Glutamatergic neuron (in vitro differentiated cells): ENCODE measurements around the gene TEKT5. TPM values are rescaled to one million over a fixed set of nuclear protein-coding genes. Genes with fewer than 3 reads are reported as not detected.

ENCODE experiments used
- DNase-seq: peaks from one replicate; pipeline ENCODE4 v3.0.0; 2022
- H3K27ac Mint-ChIP-seq: one replicate; pipeline ENCODE4 v1.8.0; 2020; ENCODE audit warnings: mild to moderate bottlenecking, mixed read lengths, inconsistent platforms; ENCODE audit not compliant: unreplicated experiment
- H3K27me3 Mint-ChIP-seq: one replicate; pipeline ENCODE4 v1.8.0; 2020; ENCODE audit warnings: mild to moderate bottlenecking, moderate library complexity, mixed read lengths, inconsistent platforms; ENCODE audit not compliant: unreplicated experiment
- H3K36me3 Mint-ChIP-seq: one replicate; pipeline ENCODE4 v1.8.0; 2020; ENCODE audit warnings: mild to moderate bottlenecking, mixed read lengths, inconsistent platforms; ENCODE audit not compliant: unreplicated experiment
- H3K4me1 Mint-ChIP-seq: one replicate; pipeline ENCODE4 v1.8.0; 2020; ENCODE audit warnings: mild to moderate bottlenecking, low read depth, mixed read lengths, inconsistent platforms; ENCODE audit not compliant: unreplicated experiment
- H3K4me3 Mint-ChIP-seq: one replicate; pipeline ENCODE4 v1.8.0; 2020; ENCODE audit warnings: mild to moderate bottlenecking, mixed read lengths, inconsistent platforms; ENCODE audit not compliant: unreplicated experiment
- H3K9me3 Mint-ChIP-seq: one replicate; pipeline ENCODE4 v1.8.0; 2020; ENCODE audit warnings: mild to moderate bottlenecking, moderate library complexity, mixed read lengths, inconsistent platforms; ENCODE audit not compliant: unreplicated experiment
- CTCF ChIP-seq: fragments of 200-600 bp; sonication (generic); IDR thresholded peaks from one replicate; pipeline ENCODE4 v1.5.0; 2021; ENCODE audit not compliant: partially characterized antibody, unreplicated experiment
- total RNA-seq: library from RNA; stranded (reverse); fragmentation: NEBNext Ultra II Directional; extraction: Animal tissue kit (Norgen Biotek cat#: 25700); gene quantifications from one replicate; pipeline ENCODE4 v1.2.1, GENCODE V29; 2021; ENCODE audit not compliant: unreplicated experiment

Gene TEKT5
- total RNA-seq, 1 donor from 2014 or later = not detected

DNA sequence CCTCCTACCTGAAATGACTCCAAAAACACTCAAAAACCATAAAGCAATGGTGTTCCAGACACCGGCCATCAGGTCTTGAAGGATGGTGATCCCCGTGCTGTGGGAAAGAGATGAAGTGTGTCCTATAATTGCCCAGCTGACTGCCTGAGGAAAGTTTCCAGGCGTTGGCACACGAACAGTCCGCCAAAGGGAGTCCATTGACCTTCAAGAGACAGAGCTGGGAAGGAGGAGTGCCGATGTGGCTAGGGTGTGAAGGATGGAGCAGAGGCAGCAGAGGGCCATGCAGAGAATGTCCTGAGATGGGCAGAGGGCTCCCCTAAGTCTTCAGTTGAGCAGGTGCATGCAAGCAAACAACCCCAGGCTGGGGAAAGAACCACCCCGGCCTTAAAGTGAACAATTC, 37.1 kb upstream of the TEKT5 start:
- H3K4me3 Mint-ChIP-seq = no peak overlapping the region
- no peak for DNase-seq
- H3K27ac Mint-ChIP-seq = no peak overlapping the region
- H3K4me1 Mint-ChIP-seq = no peaks in the 10 kb centered on the region
- H3K36me3 Mint-ChIP-seq = no peaks in the 10 kb centered on the region
- TF ChIP-seq CTCF = no peak
- no peaks in the 10 kb centered on the region for H3K27me3 Mint-ChIP-seq
- peaks cover 4% of the 10 kb centered on the region for H3K9me3 Mint-ChIP-seq

- DNase-seq = no peak
Observed at GRCh38 chr16:10729104-10730048, 34.6 kb upstream of the TEKT5 start.

DNA sequence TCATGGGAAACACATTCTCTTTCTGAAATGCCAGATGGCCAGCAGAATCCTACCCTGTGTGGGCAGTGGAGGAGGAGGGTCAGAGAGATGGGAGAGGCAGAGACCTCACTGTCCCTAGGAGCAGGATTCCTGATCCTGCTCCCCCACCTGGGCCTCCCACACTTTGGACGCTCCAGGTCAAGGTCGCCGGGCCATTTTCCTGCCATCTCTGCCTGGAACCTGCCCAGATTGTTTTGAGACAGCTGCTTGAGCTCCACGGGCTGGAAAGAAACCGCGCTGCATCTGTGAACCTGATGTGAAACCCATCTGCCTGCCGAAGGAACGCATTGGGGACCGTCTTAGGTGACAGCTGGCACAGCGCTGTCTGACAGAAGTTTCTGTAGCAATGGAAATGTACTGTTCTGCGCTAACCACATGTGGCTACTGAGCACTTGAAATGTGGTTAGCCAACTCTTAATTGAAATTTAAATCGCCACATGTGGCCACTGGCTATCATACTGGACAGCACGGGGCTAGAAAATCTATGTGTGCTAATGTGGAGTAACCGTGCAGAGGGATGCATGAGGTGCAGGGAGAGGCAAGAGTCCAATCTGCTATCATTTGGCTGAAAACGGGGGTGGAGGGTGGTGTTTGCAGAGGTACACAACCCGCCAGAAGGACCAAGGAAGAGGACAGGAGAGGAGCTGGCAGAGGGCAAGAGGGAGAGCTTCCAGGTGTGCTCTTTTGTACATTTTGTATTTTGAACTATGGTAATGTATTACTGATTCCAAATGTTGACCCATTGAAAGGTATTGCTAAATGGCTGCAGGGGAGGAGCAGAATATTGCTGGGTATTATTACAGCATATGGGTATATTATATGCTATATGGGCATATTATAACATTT, 33.5 kb upstream of the TEKT5 start:
- H3K4me1 Mint-ChIP-seq = no peaks in the 10 kb centered on the region
- H3K27ac Mint-ChIP-seq = no peak overlapping the region
- no peaks in the 10 kb centered on the region for H3K36me3 Mint-ChIP-seq
- no peak for TF ChIP-seq CTCF
- peaks cover 2% of the 10 kb centered on the region for H3K27me3 Mint-ChIP-seq
- no peak overlapping the region for H3K4me3 Mint-ChIP-seq
- H3K9me3 Mint-ChIP-seq = peaks cover 2% of the 10 kb centered on the region
- peak; percentile 73 for DNase-seq

More at GRCh38 chr16:10729104-10730048, 34.6 kb upstream of the TEKT5 start:
- Mint-ChIP-seq H3K27me3 (peaks cover 2% of the 10 kb centered on the region), H3K36me3 (no peaks in the 10 kb centered on the region), H3K4me3 (no peak overlapping the region), H3K27ac (no peak overlapping the region), H3K9me3 (peaks cover 4% of the 10 kb centered on the region), H3K4me1 (no peaks in the 10 kb centered on the region)
- no peak for TF ChIP-seq CTCF

DNA sequence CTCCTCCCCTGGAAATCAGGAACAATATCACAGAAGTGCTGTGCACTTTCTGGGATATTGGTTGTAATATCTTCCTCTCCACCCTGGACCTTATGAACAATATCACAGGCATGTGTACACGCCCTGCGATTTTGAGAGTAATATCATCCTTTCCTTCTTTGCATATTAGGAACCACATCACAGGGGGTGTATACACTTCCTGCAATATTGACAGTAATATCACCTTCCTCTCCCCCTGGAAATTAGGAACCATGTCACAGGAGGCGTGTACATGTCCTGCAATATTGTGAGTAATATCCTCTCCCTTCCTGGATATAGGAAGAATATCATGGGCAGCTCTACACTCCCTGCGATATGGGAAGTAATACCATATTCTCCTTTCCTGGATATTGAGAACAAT, 14.2 kb upstream of the TEKT5 start:
- Mint-ChIP-seq H3K27me3 (no peaks in the 10 kb centered on the region), H3K4me1 (no peaks in the 10 kb centered on the region), H3K4me3 (no peak overlapping the region), H3K27ac (no peak overlapping the region), H3K36me3 (no peaks in the 10 kb centered on the region), H3K9me3 (no peaks in the 10 kb centered on the region)
- DNase-seq = no peak
- no peak for TF ChIP-seq CTCF
